ENCODE measurements around the gene UBXN10.

The UBXN10 gene

DNA sequence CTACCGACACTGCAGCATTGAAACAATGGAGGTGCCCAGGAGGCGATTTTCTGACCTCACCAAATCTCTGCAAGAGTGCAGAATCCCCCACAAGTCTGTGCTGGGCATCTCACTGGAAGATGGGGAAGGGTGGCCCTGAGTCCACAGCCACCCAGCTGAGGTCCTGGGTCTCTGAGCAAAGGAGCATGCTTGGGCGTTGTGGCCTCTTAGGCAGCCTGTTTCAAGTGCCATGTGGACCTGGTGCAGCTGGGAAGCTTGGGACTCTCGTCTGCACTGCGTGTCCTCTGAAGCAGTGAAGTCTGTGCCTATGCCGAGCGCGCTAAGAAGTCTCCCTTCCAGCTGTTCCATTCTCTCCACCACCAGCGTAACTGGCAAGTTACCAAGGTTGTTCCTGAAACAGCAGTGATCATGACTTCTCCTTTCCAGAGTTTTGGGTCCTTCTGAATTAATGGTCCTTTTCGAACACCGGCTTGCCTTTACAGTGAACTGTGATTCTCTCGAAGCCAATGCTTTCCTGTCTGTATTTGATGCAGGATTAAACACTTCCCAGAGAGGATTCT lies 5.5 kb downstream of the UBXN10 start:
- H3K9ac ChIP-seq (ENCODE audit: low read length), result no peak overlapping the region
- TF ChIP-seq, protein P1, sequence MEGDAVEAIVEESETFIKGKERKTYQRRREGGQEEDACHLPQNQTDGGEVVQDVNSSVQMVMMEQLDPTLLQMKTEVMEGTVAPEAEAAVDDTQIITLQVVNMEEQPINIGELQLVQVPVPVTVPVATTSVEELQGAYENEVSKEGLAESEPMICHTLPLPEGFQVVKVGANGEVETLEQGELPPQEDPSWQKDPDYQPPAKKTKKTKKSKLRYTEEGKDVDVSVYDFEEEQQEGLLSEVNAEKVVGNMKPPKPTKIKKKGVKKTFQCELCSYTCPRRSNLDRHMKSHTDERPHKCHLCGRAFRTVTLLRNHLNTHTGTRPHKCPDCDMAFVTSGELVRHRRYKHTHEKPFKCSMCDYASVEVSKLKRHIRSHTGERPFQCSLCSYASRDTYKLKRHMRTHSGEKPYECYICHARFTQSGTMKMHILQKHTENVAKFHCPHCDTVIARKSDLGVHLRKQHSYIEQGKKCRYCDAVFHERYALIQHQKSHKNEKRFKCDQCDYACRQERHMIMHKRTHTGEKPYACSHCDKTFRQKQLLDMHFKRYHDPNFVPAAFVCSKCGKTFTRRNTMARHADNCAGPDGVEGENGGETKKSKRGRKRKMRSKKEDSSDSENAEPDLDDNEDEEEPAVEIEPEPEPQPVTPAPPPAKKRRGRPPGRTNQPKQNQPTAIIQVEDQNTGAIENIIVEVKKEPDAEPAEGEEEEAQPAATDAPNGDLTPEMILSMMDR (IDR thresholded peaks at IDR 0.05; ENCODE audit: low read length), result no peak
- TF ChIP-seq EZH2phosphoT487 (IDR thresholded peaks at IDR 0.05; ENCODE audit: low read length), result no peak
- TF ChIP-seq EZH2 (optimal IDR thresholded peaks at IDR 0.05; ENCODE audit: low read depth, low read length), result no peak
- H3K4me2 ChIP-seq (ENCODE audit: low read depth, low read length), result no peak overlapping the region
- H3K79me2 ChIP-seq (ENCODE audit: low read length), result no peaks in the 10 kb centered on the region
- no peak overlapping the region for H3K27ac ChIP-seq (ENCODE audit: low read length)
- no peak overlapping the region for H3K4me3 ChIP-seq (ENCODE audit: low read length)
- H4K20me1 ChIP-seq (ENCODE audit: insufficient read depth, low read length), result no peaks in the 10 kb centered on the region
- H3K36me3 ChIP-seq (replicated peaks; ENCODE audit: insufficient read depth, low read length), result no peaks in the 10 kb centered on the region
- DNase-seq, result no peak
- H3K27me3 ChIP-seq (replicated peaks; ENCODE audit: insufficient read depth, low read length), result peaks cover 98% of the 10 kb centered on the region
- no peaks in the 10 kb centered on the region for H3K4me1 ChIP-seq (ENCODE audit: low read length)
- no peaks in the 10 kb centered on the region for H3K9me2 ChIP-seq (replicated peaks; ENCODE audit: insufficient read depth, low read length)
- no peaks in the 10 kb centered on the region for H3F3A ChIP-seq (ENCODE audit: insufficient read depth, low read length)
- no peak overlapping the region for H2AFZ ChIP-seq (ENCODE audit: low read length)
- no peaks in the 10 kb centered on the region for H3K9me3 ChIP-seq (replicated peaks; ENCODE audit: insufficient read depth, low read length)

DNA sequence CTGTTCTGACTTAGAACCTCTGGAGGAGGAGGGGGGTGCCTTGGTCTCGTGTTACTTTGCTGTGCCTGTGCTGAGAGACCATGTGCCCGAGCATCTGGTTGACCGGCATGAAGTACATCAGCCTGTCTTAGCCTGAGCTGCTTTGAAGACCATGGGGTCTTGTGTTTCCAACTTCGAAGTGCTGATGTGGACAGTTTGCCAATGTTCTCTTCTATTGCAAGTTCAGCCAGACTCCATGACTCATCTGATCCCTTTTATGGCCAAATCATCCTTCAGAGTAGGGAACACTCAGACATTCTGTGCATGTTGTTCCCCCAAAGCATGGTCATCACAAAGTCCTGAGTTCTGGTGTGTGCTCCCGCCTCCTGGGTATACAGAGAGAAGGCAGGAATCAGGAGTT lies 6.5 kb downstream of the UBXN10 start:
- Histone ChIP-seq H3F3A (ENCODE audit: insufficient read depth, low read length) (no peaks in the 10 kb centered on the region), H3K36me3 (replicated peaks; ENCODE audit: insufficient read depth, low read length) (no peaks in the 10 kb centered on the region), H3K79me2 (ENCODE audit: low read length) (no peaks in the 10 kb centered on the region), H3K27me3 (replicated peaks; ENCODE audit: insufficient read depth, low read length) (peaks cover 95% of the 10 kb centered on the region), H4K20me1 (ENCODE audit: insufficient read depth, low read length) (no peaks in the 10 kb centered on the region), H3K9ac (ENCODE audit: low read length) (no peak overlapping the region), H3K27ac (ENCODE audit: low read length) (no peak overlapping the region), H2AFZ (ENCODE audit: low read length) (no peak overlapping the region), H3K4me1 (ENCODE audit: low read length) (no peaks in the 10 kb centered on the region), H3K9me3 (replicated peaks; ENCODE audit: insufficient read depth, low read length) (no peaks in the 10 kb centered on the region), H3K4me2 (ENCODE audit: low read depth, low read length) (no peak overlapping the region), H3K9me2 (replicated peaks; ENCODE audit: insufficient read depth, low read length) (no peaks in the 10 kb centered on the region), H3K4me3 (ENCODE audit: low read length) (no peak overlapping the region)
- TF ChIP-seq EZH2phosphoT487 (IDR thresholded peaks at IDR 0.05; ENCODE audit: low read length), result no peak
- no peak for DNase-seq

DNA sequence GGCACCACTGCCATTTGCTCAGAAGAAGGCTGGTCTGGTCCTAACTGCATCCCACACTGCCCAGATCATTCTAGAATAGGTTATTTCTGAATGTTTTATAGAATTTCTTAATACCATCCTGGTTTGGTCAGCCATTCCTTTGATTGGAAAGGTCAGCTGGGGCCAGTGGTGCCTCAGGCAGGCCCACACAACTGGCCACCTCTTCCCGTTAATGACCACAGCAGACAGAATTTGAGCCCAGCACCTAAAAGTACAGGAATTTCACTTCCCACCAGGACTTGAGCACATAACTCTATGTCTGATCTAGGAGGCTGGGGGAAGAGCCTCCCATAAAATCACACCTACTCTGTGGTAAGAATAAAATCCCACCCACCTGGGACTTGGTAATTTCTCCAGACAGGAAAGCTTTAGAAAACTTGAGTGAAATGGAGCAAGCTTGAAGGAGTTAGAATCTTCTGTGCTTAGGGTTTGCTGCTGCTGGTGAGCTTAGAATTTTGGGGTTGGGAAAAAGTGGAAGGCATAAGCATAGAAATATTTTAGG lies 7.0 kb downstream of the UBXN10 start:
- Histone ChIP-seq H3K36me3 (replicated peaks; ENCODE audit: insufficient read depth, low read length) (no peaks in the 10 kb centered on the region), H3K9ac (ENCODE audit: low read length) (no peak overlapping the region), H3K4me1 (ENCODE audit: low read length) (no peaks in the 10 kb centered on the region), H3K4me2 (ENCODE audit: low read depth, low read length) (no peak overlapping the region), H3K9me3 (replicated peaks; ENCODE audit: insufficient read depth, low read length) (no peaks in the 10 kb centered on the region), H3K79me2 (ENCODE audit: low read length) (no peaks in the 10 kb centered on the region), H3K27me3 (replicated peaks; ENCODE audit: insufficient read depth, low read length) (peaks cover 95% of the 10 kb centered on the region), H2AFZ (ENCODE audit: low read length) (no peak overlapping the region), H3K27ac (ENCODE audit: low read length) (no peak overlapping the region), H3K9me2 (replicated peaks; ENCODE audit: insufficient read depth, low read length) (no peaks in the 10 kb centered on the region), H3F3A (ENCODE audit: insufficient read depth, low read length) (no peaks in the 10 kb centered on the region), H3K4me3 (ENCODE audit: low read length) (no peak overlapping the region), H4K20me1 (ENCODE audit: insufficient read depth, low read length) (no peaks in the 10 kb centered on the region)
- TF ChIP-seq, protein P1 (IDR thresholded peaks at IDR 0.05; ENCODE audit: low read length), result no peak
- TF ChIP-seq EZH2phosphoT487 (IDR thresholded peaks at IDR 0.05; ENCODE audit: low read length) (no peak), EZH2 (optimal IDR thresholded peaks at IDR 0.05; ENCODE audit: low read depth, low read length) (no peak)
- DNase-seq, result no peak

DNA sequence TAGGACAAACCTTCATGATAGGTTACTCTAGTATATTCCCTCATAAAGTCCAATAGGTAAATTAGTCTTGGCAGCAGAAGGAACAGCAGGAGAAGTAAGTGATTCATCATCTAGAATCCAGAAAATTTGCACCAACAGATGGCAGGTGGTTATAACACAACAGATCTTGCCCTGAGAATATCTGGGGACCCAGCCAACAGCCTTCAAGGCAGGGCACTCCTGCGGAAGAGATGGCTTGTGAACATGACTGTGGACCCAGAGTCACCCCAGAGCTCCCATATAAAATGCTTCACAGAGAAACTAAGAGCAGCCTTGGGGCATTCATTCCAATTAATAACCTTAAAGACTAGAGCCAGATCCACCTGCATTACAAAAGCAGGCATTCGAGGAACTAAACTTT lies 8.3 kb downstream of the UBXN10 start:
- H2AFZ ChIP-seq (ENCODE audit: low read length), result no peak overlapping the region
- TF ChIP-seq EZH2 (optimal IDR thresholded peaks at IDR 0.05; ENCODE audit: low read depth, low read length), result no peak
- no peak for TF ChIP-seq EZH2phosphoT487 (IDR thresholded peaks at IDR 0.05; ENCODE audit: low read length)
- TF ChIP-seq, protein P1 (IDR thresholded peaks at IDR 0.05; ENCODE audit: low read length), result no peak
- no peak overlapping the region for H3K9ac ChIP-seq (ENCODE audit: low read length)
- H4K20me1 ChIP-seq (ENCODE audit: insufficient read depth, low read length), result no peaks in the 10 kb centered on the region
- peaks cover 95% of the 10 kb centered on the region for H3K27me3 ChIP-seq (replicated peaks; ENCODE audit: insufficient read depth, low read length)
- no peak for DNase-seq
- H3F3A ChIP-seq (ENCODE audit: insufficient read depth, low read length), result no peaks in the 10 kb centered on the region
- no peaks in the 10 kb centered on the region for H3K9me2 ChIP-seq (replicated peaks; ENCODE audit: insufficient read depth, low read length)
- H3K4me1 ChIP-seq (ENCODE audit: low read length), result no peaks in the 10 kb centered on the region
- no peaks in the 10 kb centered on the region for H3K36me3 ChIP-seq (replicated peaks; ENCODE audit: insufficient read depth, low read length)
- no peaks in the 10 kb centered on the region for H3K9me3 ChIP-seq (replicated peaks; ENCODE audit: insufficient read depth, low read length)
- no peaks in the 10 kb centered on the region for H3K79me2 ChIP-seq (ENCODE audit: low read length)
- H3K4me2 ChIP-seq (ENCODE audit: low read depth, low read length), result no peak overlapping the region
- no peak overlapping the region for H3K27ac ChIP-seq (ENCODE audit: low read length)
- H3K4me3 ChIP-seq (ENCODE audit: low read length), result no peak overlapping the region

All from MM.1S (cell line).